ENCODE data around the gene ESYT1.

ESYT1 gene

DNA sequence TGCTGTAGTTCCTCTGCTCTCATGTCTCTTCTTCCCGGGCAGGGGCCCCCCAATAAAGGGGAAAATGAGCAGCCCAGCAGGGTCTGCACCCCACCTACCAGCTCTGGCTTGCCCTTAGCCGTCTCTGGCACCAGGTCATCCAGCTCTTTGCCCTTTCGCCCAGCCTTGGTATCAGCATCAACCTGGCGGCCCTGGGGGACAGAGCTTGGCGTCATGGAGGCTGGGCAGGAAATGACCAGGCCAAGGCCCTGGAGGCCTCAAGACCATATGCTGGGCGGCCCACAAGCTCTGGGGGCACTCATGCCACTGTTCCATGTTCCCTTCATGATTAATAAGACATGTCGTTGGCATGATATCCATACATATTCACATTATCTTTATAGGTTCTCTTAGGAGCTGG is 44.8 kb downstream of the ESYT1 start:
- H3K27ac ChIP-seq: no peak overlapping the region
- no peaks in the 10 kb centered on the region for H3K27me3 ChIP-seq
- intact Hi-C loops (cut with DNase I; ENCODE audit: low total_unique reads): no loop called here
- H3K4me1 ChIP-seq: no peaks in the 10 kb centered on the region
- TF ChIP-seq, protein P1, sequence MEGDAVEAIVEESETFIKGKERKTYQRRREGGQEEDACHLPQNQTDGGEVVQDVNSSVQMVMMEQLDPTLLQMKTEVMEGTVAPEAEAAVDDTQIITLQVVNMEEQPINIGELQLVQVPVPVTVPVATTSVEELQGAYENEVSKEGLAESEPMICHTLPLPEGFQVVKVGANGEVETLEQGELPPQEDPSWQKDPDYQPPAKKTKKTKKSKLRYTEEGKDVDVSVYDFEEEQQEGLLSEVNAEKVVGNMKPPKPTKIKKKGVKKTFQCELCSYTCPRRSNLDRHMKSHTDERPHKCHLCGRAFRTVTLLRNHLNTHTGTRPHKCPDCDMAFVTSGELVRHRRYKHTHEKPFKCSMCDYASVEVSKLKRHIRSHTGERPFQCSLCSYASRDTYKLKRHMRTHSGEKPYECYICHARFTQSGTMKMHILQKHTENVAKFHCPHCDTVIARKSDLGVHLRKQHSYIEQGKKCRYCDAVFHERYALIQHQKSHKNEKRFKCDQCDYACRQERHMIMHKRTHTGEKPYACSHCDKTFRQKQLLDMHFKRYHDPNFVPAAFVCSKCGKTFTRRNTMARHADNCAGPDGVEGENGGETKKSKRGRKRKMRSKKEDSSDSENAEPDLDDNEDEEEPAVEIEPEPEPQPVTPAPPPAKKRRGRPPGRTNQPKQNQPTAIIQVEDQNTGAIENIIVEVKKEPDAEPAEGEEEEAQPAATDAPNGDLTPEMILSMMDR (IDR thresholded peaks at IDR 0.05): no peak
- no peak overlapping the region for H3K4me3 ChIP-seq
- H3K36me3 ChIP-seq: peaks cover 95 to 100% (median 100%) of the 10 kb centered on the region in 3 donors
- no peaks in the 10 kb centered on the region for H3K9me3 ChIP-seq
- no peak for DNase-seq

DNA sequence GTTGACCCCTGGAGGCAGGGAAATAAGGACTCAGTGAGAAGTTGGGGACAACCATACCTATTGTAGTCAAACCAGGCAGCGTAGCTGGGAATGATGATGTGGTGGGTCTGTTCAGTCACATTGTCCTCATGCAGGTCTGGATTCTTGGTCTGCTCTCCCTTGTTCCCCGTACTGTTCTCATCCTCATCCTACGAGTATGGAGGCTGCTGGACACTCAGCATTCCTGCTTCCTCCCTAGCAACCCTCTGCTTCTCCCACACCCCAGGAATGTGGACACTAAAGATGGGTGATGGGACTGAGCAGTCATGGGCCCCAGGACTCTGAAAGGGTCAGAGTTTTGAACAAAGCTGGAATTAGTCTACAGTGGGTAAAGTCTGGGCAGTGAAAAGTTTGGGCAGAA is 50.3 kb downstream of the ESYT1 start:
- H3K27me3 ChIP-seq: no peaks in the 10 kb centered on the region
- TF ChIP-seq, protein P1 (IDR thresholded peaks at IDR 0.05): no peak
- H3K4me1 ChIP-seq: no peaks in the 10 kb centered on the region
- H3K9me3 ChIP-seq: no peaks in the 10 kb centered on the region
- H3K4me3 ChIP-seq: no peak overlapping the region
- intact Hi-C loops (cut with DNase I; ENCODE audit: low total_unique reads): no loop called here
- H3K36me3 ChIP-seq: peaks cover 92 to 98% (median 97%) of the 10 kb centered on the region in 3 donors
- DNase-seq: peak in 1 of 2 donors; percentile 17
- H3K27ac ChIP-seq: no peak overlapping the region

DNA sequence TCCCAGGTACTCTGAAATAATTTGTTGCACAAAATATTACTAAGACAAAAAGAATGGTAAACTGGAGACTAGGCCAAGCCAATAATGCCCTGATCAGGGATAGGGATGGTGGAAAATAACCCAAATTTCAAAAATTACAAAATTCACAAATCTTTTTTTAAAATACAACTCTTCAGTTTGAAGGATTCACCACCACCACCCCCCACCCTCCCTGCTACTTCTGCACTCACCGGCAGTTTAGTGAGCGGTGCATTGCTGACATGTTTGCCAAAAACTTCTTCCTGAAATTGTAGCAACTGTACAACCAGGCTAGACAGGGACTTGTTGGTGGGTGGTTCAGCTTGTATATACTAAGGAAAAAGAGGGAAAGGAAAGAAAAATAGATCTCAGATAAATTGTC is 58.9 kb downstream of the ESYT1 start:
- Histone ChIP-seq H3K4me1 (peaks cover 0 to 28% (median 23%) of the 10 kb centered on the region in 4 donors), H3K27me3 (no peaks in the 10 kb centered on the region), H3K27ac (peak overlapping the region in 1 of 2 donors; percentile 99), H3K9me3 (no peaks in the 10 kb centered on the region), H3K4me3 (no peak overlapping the region), H3K36me3 (peaks cover 38 to 51% (median 48%) of the 10 kb centered on the region in 3 donors)
- peak in 1 of 2 donors; percentile 51 for DNase-seq
- TF ChIP-seq, protein P1 (IDR thresholded peaks at IDR 0.05): no peak
- intact Hi-C loops (cut with DNase I; ENCODE audit: low total_unique reads): no loop called here

DNA sequence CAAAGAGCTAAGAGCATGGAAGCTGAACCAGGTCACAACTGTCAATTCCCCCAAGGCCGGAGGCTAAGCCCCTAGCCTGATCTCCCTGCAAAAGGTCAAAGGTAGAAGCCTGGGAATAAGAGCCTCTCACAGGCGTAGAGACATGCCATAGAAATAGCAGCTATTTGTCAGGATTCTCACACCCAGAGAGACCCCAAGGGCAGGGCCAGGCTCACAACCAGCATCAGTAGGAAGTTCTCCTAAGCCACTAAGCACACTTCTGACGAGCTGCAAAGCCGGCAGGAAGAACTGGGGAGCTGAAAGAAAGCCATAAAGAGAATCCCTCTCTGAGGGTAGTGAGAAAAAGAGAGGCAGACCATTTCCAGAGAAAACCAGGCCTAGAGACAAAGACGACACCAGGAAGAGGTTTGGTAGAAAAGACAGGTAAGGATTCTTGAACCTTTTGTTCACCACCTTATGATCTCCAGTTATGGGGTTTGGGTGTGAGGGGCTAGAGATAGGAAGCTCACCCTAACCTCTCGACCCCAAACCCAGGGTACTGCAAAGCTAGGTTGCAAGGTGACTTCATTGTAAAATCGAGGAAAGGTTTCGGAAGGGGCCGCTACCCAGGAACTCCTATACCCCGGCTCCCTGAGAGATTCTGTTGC is 60.2 kb downstream of the ESYT1 start:
- intact Hi-C loops (cut with DNase I; ENCODE audit: low total_unique reads): loop anchor here (2.0 kb wide), 1 partner anchor 61 kb away; no protein-coding TSS in a partner anchor
- no peak for DNase-seq

DNA sequence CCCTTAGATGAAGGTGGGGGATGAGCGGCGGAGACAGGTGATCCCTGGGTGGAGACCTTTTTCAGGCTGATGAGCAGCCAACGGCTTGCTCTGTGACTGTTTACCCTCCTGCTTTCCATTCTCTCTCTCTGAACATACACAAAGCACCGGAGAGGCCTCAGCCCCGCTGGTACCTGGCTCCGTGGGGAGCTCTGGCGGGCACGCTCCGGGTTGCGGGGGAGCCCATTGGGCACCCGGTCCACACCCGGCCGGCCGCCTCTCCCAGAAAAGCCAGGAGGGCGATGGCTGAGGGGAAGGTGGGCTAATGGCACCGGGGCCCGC is 60.7 kb downstream of the ESYT1 start:
- intact Hi-C loops (cut with DNase I; ENCODE audit: low total_unique reads): loop anchor here (2.0 kb wide), 1 partner anchor 62 kb away; no protein-coding TSS in a partner anchor
- Histone ChIP-seq H3K4me1 (peaks cover 0 to 28% (median 23%) of the 10 kb centered on the region in 4 donors), H3K36me3 (peaks cover 22 to 35% (median 30%) of the 10 kb centered on the region in 3 donors), H3K27ac (peak overlapping the region; percentile 94 to 99), H3K27me3 (no peaks in the 10 kb centered on the region), H3K4me3 (peak overlapping the region; percentile 92 to 95), H3K9me3 (no peaks in the 10 kb centered on the region)
- TF ChIP-seq, protein P1 (IDR thresholded peaks at IDR 0.05): no peak
- DNase-seq: no peak

More for the DNA sequence above, 60.2 kb downstream of the ESYT1 start:
- Histone ChIP-seq H3K9me3 (no peaks in the 10 kb centered on the region), H3K4me3 (peak overlapping the region; percentile 92 to 95), H3K36me3 (peaks cover 27 to 40% (median 35%) of the 10 kb centered on the region in 3 donors), H3K27me3 (no peaks in the 10 kb centered on the region), H3K4me1 (peaks cover 0 to 28% (median 23%) of the 10 kb centered on the region in 4 donors), H3K27ac (peak overlapping the region; percentile 94 to 99)
- TF ChIP-seq, protein P1 (IDR thresholded peaks at IDR 0.05): no peak
